HG02973 (cell line): ENCODE data around the gene PTTG1IP2.
"Not testable (repeated sequence)": the region's sequence is repeated elsewhere in the genome, so short reads cannot be mapped to it uniquely, and the experiment has no call there.

Experiments
- ATAC-seq: cut with Tn5 transposase; IDR thresholded peaks from one replicate; pipeline ENCODE4 v1.9.1; 2021; ENCODE audit warnings: moderate library complexity; ENCODE audit not compliant: unreplicated experiment

The PTTG1IP2 gene

DNA sequence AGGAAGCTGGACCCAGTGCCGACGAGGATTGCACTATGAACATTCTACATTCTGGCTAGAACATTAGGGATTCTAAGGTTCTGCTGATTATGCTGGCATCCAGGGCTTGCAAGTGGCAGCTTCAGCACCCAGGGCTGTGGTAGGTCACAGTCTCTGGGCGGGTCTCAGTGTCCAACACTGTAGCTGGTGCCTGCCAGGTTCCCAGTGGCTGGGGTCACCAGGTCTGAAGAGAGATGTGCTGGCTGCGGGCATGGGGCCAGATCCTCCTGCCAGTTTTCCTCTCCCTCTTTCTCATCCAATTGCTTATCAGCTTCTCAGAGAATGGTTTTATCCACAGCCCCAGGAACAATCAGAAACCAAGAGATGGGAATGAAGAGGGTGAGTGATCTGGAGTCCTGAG, at the start of gene PTTG1IP2:
Gene PTTG1IP2, plus strand, starts transcription at position 86 of the 400 bp plus-strand sequence. Its CDS starts 148 bp downstream, at position 234.
- no peak for ATAC-seq

DNA sequence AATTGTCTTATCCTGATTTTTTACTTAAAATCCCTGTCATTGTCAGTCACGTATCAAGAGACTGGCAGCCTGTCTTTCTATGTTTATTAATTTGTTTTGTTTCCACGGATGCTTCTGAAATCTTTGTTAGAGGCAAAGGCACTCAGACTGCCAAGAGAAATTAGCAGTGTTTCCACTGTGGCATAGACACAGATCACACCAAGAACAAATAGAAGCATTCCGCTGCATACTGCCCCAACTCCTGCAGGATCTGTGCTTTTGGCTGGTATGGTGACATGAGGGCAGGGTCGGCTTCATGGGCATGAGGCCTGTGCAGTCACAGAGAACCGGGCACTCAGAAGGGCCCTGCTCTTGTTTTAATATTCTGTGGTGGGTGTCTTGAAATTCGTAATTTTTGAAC, 47.8 kb upstream of the PTTG1IP2 start:
- no peak for ATAC-seq

DNA sequence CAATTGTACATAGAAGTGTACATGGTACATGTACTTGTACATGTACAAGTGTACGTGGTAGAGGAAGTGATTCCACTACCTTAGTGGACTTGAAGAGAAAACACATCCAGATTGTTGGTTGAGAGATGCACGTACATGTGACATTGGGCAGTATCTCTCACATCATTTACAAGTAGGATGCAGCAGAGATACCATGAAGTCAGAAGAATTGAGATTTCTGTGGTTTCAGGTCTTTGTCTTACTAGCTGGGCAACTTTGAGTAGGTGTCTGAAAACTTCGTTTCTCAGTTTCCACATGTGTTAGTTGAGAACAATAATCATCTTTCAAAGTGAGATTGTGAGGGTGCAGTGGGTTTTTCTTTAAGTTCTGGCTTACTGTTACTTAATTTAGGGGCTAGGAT, 44.7 kb upstream of the PTTG1IP2 start:
- ATAC-seq = peak; percentile 90

DNA sequence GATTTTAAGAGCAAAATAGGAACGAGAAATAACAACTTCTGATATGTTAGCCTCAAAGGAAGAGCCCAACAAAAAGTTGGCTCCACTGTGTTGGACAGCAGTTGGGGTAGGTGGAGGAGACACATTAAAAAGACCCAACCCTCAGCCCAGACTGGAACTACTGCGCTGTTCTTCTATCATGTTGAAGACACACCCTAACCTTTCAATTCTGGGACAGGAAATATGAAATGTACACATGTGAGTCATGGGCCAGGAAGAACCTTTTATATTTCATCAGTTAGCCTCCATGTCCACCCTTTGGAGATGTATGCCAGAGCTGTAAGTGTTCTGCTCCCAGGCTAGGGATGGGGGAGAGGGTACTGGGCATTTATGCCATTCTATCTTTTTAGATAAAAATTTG, 44.1 kb upstream of the PTTG1IP2 start:
- no peak for ATAC-seq

DNA sequence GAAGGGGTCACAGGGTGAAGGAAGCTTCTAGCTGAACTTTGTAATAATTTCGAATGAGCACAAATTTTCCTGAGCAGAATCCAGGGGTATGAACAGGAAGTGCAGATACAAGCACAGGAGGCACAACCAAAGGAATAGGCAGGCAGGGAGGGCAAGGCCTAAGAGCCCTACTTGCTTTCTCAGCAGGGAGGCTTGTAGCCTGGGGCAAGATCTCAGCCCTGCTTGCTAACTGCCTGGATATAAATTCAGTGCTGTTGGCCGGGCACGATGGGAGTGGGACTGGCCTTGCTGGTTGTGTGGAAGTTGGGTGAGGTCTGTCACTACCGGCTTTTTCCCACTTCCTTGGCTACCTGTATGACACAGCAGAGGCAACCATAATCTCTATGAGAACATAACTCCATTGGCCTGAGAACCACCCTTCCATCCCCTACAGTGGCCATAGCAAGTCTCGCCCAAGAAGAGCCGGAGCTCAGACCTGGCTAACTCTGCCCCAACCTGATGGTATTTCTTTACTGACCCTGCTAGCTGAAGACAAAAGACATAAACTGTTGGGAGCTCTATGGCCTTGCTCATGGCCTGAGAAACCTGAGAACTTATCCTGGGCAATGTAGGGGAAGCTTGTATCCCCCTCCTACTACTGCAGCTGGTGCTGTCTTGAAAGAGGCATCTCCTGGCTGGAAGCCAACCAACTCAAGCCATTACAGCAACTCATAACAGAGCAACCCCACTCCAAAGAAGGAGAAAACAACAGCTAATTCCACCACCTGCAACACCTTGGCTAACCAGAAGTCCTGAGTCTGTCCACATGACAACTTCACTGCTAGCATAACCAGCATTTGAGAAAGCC, 38.6 kb upstream of the PTTG1IP2 start:
- no peak for ATAC-seq

DNA sequence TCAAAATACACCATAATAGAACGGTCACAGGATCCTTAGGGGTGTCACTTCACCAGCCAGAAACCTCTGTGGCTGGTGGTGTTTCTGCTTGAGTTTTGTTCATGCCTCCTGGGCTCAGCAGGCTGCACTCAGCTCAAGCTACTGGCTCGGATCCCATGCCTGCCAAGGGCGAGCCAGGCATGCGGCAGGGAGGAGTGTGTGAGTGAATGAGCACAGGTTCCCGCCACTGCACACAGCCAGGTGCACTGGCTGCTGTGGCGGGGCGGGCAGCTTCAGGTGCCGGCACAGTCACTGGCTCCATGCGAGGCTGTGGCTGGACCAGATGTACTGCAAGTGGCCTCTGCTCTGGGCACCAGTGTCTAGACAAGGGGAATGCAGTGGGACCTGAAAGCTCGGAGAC, 36.7 kb upstream of the PTTG1IP2 start:
- ATAC-seq = no peak

DNA sequence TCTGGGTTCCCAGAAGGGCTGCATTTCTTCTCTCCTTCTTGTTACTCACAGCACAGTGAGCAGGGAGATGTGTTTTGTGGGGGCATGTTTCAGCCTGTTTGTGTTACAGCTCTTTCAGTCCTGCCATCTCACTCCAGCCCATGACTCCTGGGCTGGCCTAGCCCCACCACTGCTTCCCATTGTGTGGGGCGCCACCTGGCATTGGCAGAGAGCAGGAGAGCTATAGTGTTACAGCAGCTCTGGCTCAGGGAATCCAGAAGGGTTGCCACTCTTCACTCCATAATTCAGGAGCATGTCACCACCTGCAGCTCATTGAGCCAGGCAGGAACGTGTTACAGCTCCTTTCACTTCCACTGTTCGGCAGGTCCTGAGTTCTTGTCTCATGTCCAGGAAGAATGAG, 36.2 kb upstream of the PTTG1IP2 start:
- ATAC-seq = no peak

DNA sequence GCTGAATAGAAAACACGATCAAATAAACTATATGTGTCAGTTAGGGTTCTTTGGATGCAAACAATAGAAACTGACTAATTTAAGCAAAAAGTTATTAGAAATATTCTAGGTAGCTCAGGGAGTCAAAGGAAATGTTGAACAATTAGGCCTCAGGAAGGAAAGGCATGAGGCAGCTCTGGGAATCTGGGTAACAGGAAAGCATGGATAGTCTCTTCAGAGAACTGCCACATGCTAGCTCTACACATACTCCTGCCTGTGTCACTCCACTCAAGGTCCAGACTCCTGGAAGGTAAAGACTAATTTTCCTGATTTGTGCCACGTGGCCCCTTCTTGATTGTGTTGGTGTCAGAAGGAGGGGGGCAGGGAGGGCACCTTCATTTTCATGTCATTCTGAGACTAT, 23.8 kb upstream of the PTTG1IP2 start:
- ATAC-seq = no peak

DNA sequence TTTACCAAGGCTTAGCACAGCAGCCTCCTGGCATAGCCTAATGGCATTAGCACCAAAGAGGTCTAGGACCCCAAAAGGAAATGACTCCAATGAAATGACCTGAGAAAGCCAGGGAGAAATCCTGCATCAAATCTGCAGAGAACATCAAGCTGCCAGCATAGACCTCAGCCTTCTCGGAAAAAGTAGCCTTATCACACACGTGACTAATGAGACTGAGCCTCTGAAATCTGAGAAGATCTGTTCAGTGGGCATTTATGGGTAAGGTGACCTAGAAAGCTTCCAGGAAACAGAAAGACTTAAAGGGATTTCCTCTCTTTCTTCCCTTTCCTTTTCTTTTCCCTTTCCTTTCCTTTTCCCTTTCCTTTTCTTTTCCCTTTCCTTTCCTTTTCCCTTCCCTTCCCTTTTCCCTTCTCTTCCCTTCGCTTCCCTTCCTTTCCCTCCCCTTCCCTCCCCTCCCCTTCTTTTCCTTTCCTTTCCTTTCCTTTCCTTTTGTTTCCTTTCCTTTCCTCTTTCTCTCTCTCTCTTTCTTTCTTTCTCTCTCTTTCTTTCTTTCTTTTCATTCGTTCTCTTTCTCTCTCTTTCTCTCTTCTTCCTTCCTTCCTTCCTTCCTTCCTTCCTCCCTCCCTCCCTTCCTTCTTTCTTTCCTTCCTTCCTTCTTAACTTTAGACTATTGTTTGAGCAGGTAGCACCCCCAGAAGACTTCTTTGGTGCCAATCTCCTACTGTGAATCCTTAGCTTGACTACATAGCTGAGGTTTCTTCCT, 23.1 kb upstream of the PTTG1IP2 start:
- no peak for ATAC-seq

DNA sequence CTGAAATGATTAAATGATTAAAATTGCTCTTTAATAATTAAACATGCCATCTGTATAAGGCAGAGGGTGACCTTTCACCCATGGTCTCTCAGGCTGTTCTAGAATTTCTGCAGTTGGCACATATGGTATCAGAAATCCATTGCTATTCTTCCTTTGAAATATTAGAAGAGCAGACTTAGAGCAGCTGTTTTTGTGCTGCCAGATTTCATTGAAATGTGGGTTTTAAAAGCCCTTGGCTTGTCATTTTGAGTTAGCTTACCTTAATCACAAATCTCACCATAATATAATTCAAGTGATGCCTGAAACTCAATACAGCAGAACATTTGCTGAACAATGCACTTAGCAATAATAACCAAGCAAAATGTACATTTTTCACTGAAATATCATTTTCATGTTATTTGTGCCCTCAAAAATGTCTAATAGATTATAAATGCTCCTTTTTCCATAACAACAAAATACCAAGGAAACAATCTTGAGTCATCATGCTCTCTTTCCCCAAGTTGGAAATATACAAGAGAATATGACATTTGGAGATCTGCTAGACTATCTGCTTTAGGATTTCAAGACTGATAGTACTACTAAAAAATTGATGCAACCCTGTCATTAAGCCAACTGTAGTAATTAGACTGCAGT, 16.1 kb upstream of the PTTG1IP2 start:
- no peak for ATAC-seq

DNA sequence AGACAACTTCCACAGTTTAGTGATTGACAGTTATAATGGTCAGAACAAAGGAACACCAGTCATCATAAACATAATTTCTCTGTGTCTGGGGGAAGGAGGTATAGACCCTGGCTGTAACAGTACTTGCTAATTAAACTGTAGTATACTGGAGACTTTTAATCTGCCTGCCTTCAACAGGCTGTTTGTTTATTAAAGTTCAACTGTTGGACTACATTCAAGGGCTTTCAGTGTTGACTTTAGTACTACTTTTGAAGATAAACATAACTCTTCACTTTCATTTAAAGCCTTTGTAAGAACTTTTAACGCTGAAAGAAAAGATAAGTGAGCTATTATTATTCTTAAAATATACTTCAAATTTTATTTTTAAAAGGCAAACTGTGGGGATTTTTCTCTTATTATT, 15.5 kb upstream of the PTTG1IP2 start:
- ATAC-seq = no peak

DNA sequence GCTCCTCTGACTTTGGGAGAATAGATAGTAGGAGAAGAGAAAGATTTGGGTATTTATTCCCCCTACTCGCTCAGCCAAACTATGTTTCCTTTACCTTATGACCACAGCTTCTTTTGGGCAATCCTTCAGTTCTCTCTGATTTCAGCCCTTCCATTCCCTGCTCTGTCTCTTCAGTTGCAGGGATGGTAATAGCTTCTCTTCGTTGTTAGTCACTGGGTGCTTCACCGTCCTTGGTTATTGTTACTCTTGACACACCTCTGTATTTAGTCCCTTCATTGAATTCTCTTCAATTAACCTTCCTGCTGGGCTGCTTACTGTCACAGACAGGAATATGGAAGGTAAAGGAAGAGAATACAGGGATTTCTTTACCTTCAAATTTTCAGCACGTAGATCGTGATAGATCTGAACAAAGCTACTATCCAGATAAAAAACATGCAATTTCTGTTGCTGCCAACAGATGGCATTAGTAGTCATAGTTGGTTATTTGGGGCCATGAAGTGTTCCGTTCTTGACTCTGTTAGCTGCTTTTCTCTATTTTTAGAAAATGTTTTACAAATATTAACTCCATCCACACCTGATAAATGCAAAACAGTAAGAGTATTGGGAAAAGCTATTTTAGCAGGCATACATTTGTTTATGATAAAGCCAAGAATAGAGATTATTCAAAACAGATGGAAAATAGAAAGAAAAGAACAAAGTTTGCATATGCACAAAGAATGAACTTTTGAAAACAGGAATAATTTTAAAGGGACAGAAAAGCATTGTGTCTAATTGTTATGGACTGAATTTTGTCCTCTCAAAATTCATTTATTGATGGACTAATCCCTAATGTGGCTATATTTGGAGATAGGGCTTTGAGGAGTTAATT, 14.0 kb upstream of the PTTG1IP2 start:
- ATAC-seq = peak; percentile 87

DNA sequence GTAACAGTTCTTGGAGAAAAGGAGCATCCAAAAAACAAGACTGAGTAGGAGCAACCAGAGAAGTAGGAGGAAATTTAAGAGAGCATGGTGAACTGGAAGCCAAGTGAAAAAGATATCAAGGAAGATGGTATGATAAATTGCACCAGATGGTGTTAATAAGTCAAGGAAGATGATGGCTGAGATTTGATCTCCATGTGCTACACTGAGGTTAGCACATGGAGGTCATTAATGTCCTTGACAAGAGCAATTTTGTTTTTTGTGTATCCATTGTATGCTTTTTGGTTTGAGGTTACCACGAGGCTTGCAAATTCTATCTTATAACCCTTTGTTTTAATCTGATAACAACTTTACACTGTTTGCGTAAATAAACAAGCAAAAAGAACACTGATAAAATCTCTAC, 11.3 kb upstream of the PTTG1IP2 start:
- ATAC-seq = no peak

DNA sequence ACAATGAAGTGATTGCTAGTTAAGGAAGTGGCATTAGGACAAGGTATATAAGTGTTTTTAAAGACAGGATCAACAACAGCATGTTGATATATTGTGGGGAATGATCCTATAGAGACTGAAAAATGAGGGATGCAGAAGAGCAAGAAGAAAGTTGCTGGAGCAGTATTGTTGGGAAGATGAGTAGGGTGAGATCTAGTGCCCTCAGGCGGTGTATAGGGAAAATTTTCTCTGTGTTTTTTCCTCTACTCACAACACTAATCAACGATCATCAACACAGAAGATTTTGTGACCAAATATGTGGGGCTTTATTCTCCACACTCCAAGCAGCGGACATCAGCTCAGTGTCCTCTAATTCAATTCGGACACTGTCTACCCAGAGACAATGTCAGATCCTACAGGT, 9.6 kb upstream of the PTTG1IP2 start:
- no peak for ATAC-seq

DNA sequence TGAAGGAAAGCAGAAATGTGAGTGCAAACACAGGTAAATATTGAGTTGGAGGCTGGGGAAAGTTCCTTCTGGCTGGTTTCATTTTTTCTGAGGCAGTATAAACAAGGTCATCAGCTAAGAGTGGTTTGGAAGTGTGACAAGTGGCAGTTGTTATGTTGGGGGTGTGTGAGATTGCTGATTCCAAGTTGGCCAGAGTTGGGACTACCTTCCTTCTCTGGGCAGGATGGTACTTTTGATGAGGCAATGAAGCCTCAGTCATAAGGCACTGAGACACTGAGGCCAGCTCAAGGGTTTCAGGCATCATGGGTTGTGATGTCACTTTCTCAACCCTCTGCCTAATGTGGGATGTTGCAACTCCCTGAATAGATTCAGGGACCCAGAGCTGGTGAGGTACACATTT, 8.2 kb upstream of the PTTG1IP2 start:
- ATAC-seq = no peak

DNA sequence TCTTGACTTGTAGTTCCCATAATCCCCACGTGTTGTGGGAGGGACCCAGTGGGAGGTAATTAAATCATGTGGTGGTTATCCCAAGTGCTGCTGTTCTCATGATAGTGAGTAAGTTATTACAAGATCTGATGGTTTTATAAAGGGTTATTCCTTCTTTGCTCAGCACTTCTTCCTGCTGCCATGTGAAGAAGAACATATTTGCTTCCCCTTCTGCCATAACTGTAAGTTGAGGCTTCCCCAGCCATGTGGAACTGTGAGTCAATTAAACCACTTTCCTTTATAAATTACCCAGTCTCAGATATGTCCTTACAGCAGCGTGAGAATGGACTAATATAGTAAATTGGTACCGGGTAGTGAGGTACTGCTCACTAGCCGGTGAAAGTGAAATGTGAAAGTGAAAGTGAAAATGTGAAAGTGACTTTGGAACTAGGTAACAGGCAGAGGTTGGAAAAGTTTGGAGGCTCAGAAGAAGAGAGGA, 6.2 kb upstream of the PTTG1IP2 start:
- not testable (repeated sequence) for ATAC-seq

DNA sequence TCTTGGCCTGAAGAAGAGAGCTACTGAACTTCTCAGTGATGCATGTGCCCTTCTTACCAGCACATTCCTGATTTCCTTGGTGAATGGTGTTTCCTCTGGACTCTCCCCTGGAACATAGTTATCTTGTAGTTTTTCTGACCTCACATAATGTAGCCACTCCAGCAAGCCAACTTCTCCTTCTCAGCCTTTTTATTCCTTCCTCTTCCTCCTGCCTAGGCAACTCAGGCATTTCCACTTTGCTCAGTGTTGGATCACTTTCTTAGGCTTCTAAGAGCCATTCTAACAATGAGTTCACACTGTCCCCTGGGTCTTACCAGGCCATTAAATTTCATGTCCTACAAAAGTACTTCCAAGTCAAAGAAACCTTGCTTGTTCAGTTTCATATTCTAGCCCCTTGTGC, 3.6 kb upstream of the PTTG1IP2 start:
- ATAC-seq = no peak

DNA sequence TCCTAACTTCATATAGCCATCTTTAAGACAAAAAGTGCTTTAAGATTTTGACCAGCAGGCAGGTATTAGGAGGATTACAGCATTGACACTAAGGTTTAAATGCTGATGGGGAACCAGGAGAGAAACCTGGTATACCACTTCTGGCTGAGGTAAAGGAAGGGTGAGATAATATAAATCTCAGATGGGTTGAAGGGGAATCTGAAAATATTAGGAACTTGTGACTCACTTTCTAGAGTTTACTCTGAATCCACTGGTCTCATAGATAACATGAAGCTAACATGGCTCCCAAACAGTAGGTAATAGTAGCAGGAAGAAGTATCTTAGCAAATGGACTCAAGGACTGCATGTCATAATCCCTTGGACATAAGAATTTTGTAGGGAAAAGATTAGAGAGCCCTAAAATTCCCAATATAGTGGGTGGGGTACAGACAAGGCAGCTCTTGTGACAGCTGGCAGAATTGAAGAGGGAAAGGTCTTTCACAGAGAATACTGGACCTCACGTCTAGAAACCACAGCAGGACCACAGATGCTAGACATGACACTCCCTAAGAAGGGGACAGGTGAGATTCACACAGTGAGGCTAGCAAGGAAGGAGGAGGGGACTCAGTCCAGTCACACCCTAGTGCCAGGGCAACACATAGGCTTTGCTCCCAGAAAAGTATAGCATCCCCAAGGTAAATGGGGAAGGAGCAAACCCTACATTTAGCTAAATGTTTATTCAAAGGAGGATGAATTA, 3.5 kb downstream of the PTTG1IP2 start:
- no peak for ATAC-seq

DNA sequence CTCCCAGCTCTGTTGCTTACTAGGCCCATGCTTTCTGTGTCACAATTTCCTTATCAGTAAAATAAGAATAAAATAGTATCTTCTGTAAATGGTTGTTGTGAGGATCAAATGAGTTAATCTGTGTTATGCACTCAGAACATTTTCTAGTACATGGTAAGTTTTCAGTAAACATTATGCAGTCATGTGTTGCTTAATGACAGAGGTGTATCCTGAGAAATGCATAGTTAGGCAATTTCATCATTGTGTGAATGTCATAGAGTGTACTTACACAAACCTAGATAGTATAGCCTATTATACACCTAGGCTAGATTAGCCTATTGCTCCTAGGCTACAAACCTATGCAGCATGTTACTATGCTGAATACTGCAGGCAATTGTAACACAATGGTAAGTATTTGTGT, 4.4 kb downstream of the PTTG1IP2 start:
- no peak for ATAC-seq
